GM19372 (cell line): Measurements from ENCODE around the gene NDUFB6.
"Not testable (repeated sequence)": the region's sequence is repeated elsewhere in the genome, so short reads cannot be mapped to it uniquely, and the experiment has no call there.

Experiments
- ATAC-seq: cut with Tn5 transposase; IDR thresholded peaks from one replicate; pipeline ENCODE4 v1.9.1; 2021; ENCODE audit warnings: mild to moderate bottlenecking, low read depth, moderate library complexity; ENCODE audit not compliant: unreplicated experiment

The NDUFB6 gene

GRCh38 chr9:32571969-32572899 is 725 bp downstream of the NDUFB6 start:
- peak; percentile 80 for ATAC-seq

DNA sequence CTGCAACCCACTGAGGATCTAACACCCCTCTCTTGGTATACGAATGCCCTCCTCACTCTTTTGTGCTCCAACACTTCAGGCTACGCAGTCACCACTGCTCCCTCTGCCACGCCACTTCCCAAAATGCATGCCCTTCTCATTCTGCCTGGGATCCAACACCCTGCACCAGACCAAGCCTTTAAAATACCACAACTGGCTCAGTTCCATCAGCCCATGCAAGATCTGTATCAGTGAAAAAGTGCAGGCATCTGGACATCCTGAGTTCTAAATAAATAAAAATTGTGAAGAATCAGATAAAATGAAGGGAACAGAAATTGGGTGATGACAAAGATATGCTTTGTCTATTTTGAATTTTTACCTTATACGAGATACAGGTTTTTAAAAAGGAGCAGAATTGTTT is 2.7 kb downstream of the NDUFB6 start:
- no peak for ATAC-seq

DNA sequence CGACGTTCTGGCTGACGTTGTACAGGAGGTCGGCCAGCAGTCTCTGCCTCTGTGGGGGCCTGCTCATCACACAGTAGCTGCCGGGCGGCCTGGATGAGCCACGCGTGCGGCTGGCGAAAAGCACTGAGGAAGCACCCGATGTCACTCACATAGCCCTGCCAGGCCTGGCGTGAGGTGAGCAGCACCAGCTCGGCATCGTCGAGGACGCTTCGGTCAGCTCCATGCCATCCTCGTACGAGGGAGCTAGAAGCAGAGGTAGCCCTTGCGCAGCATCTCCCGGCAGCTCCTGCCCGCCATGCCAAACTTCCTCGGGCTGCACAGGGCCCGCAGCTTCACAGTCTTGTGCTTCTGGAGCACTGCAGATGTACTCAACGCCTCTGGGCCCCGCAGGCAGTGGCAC is 6.2 kb downstream of the NDUFB6 start:
- no peak for ATAC-seq

DNA sequence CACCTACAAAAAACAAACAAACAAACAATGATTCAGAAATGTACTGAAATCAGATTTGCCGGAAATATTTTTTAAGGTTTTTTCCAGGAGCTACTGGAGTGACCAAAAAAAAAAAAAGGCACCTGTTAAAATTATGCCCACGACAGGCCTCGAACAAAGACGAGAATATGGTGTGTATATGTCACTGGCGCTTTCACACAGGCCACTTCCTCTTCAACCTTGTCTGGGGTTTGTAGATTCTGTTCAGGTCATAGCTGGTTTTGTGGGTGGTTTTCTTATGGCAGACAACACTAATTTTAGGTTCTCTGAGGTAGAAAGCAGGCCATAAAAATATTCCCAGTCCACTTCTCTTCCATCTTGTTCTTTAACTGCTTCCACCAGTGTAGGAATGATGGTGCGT is 7.0 kb downstream of the NDUFB6 start:
- no peak for ATAC-seq

- ATAC-seq = no peak
Observed at GRCh38 chr9:32558408-32558934, 14.5 kb downstream of the NDUFB6 start.

GRCh38 chr9:32554591-32554990 is 18.4 kb downstream of the NDUFB6 start:
- no peak for ATAC-seq

- ATAC-seq = no peak
Observed at GRCh38 chr9:32554107-32554506, 18.9 kb downstream of the NDUFB6 start.

DNA sequence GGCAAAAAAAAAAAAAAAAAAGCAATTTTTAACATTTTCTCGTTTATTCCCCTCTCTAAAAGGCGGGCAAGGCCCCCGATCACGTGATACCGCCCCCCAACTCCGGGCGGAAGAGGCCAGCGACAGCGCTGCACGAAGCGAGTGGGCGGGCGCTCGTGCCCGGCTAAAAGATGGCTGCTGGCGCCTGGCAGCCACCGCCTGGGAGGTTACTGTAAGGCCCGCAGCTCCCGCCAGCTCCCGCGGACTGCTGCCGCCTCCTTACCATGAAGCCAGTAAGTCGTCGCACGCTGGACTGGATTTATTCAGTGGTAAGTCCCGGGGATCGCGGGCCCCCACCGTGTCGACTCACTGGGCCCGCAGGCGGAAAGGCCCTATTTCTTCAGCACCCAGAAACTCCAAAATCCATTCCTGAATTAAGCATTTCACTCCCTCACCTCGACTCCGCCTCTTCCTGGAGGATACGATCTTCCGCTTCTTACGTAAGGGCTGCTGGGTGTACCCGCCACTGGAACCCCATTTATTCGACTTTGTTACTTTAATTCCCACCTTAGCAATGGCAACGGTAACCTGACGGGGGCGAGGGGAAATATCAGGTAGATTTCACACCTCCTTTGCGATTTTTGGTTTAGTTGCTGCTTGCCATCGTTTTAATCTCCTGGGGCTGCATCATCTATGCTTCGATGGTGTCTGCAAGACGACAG is 20.6 kb downstream of the NDUFB6 start, which contains the start of the genes SMIM27 and TOPORS:
Gene SMIM27, plus strand, starts transcription at position 156 of the 701 bp plus-strand sequence. Its CDS starts 108 bp downstream, at position 264.
Gene TOPORS, minus strand, starts transcription at position 415 of the 701 bp plus-strand sequence. Its CDS starts 150 bp downstream, at position 265.
- ATAC-seq = peak; percentile 60

GRCh38 chr9:32551276-32552051 is 21.5 kb downstream of the NDUFB6 start:
- peak; percentile 4 for ATAC-seq

GRCh38 chr9:32550562-32551275 is 22.2 kb downstream of the NDUFB6 start:
- ATAC-seq = peak; percentile 61

- ATAC-seq = no peak
Observed at GRCh38 chr9:32550150-32550561, 22.8 kb downstream of the NDUFB6 start.

DNA sequence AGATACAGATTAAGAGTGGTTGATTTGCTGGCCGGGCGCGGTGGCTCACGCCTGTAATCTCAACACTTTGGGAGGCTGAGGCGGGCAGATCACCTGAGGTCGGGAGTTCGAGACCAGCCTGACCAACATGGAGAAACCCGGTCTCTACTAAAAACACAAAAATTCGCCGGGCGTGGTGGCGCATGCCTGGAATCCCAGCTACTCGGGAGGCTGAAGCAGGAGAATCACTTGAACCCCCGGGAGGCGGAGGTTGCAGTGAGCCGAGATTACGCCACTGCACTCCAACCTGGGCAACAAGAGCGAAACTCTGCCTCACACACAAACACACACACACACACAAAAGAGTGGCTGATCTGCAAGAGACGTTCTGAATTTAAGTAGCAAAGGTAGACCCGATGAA is 24.7 kb downstream of the NDUFB6 start:
- not testable (repeated sequence) for ATAC-seq

- ATAC-seq = no peak
Observed at GRCh38 chr9:32545884-32546283, 27.1 kb downstream of the NDUFB6 start.

- ATAC-seq = no peak
Observed at GRCh38 chr9:32543047-32543446, 29.9 kb downstream of the NDUFB6 start.

DNA sequence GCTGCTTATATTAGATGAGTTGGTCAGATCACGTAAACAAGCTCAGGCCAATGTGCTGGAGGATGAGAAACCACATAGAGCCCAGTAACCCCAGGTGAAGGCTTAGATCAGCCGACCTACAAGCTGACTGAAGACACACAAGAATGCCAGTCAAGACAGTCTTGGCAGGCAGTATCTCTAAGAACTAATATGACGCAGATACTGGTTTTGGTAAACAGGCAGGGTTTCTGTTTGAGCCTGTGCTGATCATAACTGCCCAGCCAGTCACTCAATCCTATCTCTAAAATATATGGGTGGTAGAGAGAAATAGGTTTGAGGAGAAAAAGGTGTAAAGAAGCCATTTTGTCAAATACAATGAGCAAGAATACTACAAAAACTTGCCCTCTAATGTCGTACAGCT is 39.1 kb downstream of the NDUFB6 start:
- ATAC-seq = no peak

- no peak for ATAC-seq
Observed at GRCh38 chr9:32533336-32533735, 39.6 kb downstream of the NDUFB6 start.

- no peak for ATAC-seq
Observed at GRCh38 chr9:32526707-32527048, 46.3 kb downstream of the NDUFB6 start.

DNA sequence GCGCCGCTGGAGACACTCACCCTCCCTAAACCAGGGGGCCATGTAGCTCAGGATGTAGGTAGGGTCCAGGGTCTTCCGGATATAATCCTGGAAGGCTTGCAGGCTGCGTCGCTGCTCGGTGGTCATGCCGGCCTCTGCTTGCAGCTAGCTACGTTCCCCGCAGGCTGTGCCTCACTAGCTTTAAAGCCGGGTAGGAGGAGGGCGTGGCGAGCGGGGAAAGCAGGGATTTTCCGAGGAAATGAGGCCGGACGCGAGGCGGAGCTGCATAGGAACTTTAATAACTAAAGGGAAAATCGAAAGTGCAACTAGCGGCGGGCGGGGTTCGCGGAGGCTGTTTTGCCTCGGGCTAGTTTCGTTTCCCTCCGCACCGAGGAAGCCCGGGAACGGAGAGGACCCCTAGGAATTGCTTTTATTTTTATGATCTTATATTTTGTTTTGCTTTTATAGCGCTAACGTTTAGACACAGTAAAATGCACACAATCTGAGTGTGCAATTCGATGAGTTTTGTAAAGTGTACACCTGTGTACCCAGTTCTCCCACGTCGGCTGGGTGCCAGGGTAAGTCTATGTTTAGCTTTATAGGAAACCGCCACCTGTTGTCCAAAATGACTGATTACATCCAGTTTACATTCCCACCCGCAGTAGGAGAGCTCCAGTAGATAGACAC is 46.8 kb downstream of the NDUFB6 start, which contains the start of gene RIGI:
Gene RIGI, minus strand, starts transcription at position 156 of the 666 bp plus-strand sequence. Its CDS starts 30 bp downstream, at position 126.
- peak; percentile 64 for ATAC-seq

GRCh38 chr9:32525709-32526030 is 47.3 kb downstream of the NDUFB6 start:
- ATAC-seq = peak; percentile 6
